Vagina (tissue), 2 donors: ENCODE results near the gene IMMP2L.

Source experiments
- CTCF ChIP-seq, 3 experiments: fragments of 450-650 bp in 2 of 3; fragments of 200-600 bp in 1 of 3; sonication (generic) in 1 of 3; IDR thresholded peaks; one replicate each; pipeline ENCODE4 v1.5.1; 2017 to 2019; ENCODE audit warnings: antibody characterized with exemption in 3 of 3, mild to moderate bottlenecking in 2 of 3, moderate library complexity in 2 of 3
- POLR2AphosphoS5 ChIP-seq, 2 donors: sonication (generic); formaldehyde crosslinking; IDR thresholded peaks; one replicate each; pipeline ENCODE4 v1.9.0; 2017; ENCODE audit warnings: antibody characterized with exemption in 2 of 2, mild to moderate bottlenecking in 2 of 2, low read depth in 1 of 2; ENCODE audit not compliant: insufficient read depth in 1 of 2

GRCh38 chr7:111264111-111264868 is 298.0 kb downstream of the IMMP2L start:
- no peak for TF ChIP-seq CTCF (IDR thresholded peaks at IDR 0.05)
- no peak for TF ChIP-seq POLR2AphosphoS5 (IDR thresholded peaks at IDR 0.05; ENCODE audit: insufficient read depth in 1 of 2, low read depth in 1 of 2)
